DOHH2 (cell line): Measurements from ENCODE around the gene RTP2.

ENCODE experiments used
- H3F3A ChIP-seq: fragments of 200-600 bp; sonication (generic), shearing (Covaris generic); 2 replicates; pipeline ENCODE4 v1.6.0; 2016; ENCODE audit warnings: antibody characterized with exemption, mild to moderate bottlenecking; ENCODE audit not compliant: control insufficient read depth, insufficient read depth
- H3K27ac ChIP-seq: fragments of 200-600 bp; sonication (generic); 2 replicates; pipeline ENCODE4 v1.5.1; 2014; ENCODE audit warnings: low read depth, mild to moderate bottlenecking, low read length, moderate library complexity
- H3K27me3 ChIP-seq: fragments of 200-600 bp; sonication (generic); 2 replicates; pipeline ENCODE4 v1.6.1; 2014; ENCODE audit warnings: mild to moderate bottlenecking, low read length, mixed read lengths; ENCODE audit not compliant: control insufficient read depth
- H3K36me3 ChIP-seq: fragments of 200-600 bp; sonication (generic); 2 replicates; pipeline ENCODE4 v1.6.1; 2014; ENCODE audit warnings: mild to moderate bottlenecking, low read length, moderate library complexity, mixed read lengths; ENCODE audit not compliant: control insufficient read depth
- H3K4me1 ChIP-seq: fragments of 200-600 bp; sonication (generic); 2 replicates; pipeline ENCODE4 v1.6.1; 2014; ENCODE audit warnings: mild to moderate bottlenecking, low read length, mixed read lengths; ENCODE audit not compliant: control insufficient read depth
- H3K4me2 ChIP-seq: fragments of 200-600 bp; sonication (generic); 2 replicates; pipeline ENCODE4 v1.6.0; 2014; ENCODE audit warnings: mild to moderate bottlenecking, low read length, moderate library complexity
- H3K4me3 ChIP-seq: fragments of 200-600 bp; sonication (generic); 2 replicates; pipeline ENCODE4 v1.5.1; 2014; ENCODE audit warnings: mild to moderate bottlenecking, low read length, mixed read lengths
- H3K79me2 ChIP-seq: fragments of 200-600 bp; sonication (generic); 2 replicates; pipeline ENCODE4 v1.6.1; 2014; ENCODE audit warnings: mild to moderate bottlenecking, low read length, mixed read lengths; ENCODE audit not compliant: control insufficient read depth
- H3K9me2 ChIP-seq: fragments of 200-600 bp; sonication (generic); replicated peaks from 2 replicates; pipeline ENCODE4 v1.6.1; 2014; ENCODE audit warnings: mild to moderate bottlenecking, low read length, mixed read lengths; ENCODE audit not compliant: control insufficient read depth
- H3K9me3 ChIP-seq: fragments of 200-600 bp; sonication (generic); 2 replicates; pipeline ENCODE4 v1.6.1; 2014; ENCODE audit warnings: antibody characterized with exemption, low read length, mixed read lengths; ENCODE audit not compliant: control insufficient read depth, insufficient read depth
- H4K20me1 ChIP-seq: fragments of 200-600 bp; sonication (generic); 2 replicates; pipeline ENCODE4 v1.6.0; 2014; ENCODE audit warnings: low read depth, mild to moderate bottlenecking, antibody characterized with exemption, low read length, moderate library complexity; ENCODE audit not compliant: control insufficient read depth, insufficient read depth
- EZH2phosphoT487 ChIP-seq: fragments of 200-600 bp; sonication (generic); IDR thresholded peaks from 2 replicates; pipeline ENCODE4 v1.6.1; 2017; ENCODE audit warnings: borderline replicate concordance, mild to moderate bottlenecking, antibody characterized with exemption, low read length, moderate library complexity, mixed read lengths
- TF ChIP-seq, protein P1 (sequence below): fragments of 200-600 bp; sonication (generic); IDR thresholded peaks from one replicate; pipeline ENCODE4 v1.5.1; 2014; ENCODE audit warnings: antibody characterized with exemption, mild to moderate bottlenecking, low read depth, low read length; ENCODE audit not compliant: poor library complexity, severe bottlenecking

The RTP2 gene

DNA sequence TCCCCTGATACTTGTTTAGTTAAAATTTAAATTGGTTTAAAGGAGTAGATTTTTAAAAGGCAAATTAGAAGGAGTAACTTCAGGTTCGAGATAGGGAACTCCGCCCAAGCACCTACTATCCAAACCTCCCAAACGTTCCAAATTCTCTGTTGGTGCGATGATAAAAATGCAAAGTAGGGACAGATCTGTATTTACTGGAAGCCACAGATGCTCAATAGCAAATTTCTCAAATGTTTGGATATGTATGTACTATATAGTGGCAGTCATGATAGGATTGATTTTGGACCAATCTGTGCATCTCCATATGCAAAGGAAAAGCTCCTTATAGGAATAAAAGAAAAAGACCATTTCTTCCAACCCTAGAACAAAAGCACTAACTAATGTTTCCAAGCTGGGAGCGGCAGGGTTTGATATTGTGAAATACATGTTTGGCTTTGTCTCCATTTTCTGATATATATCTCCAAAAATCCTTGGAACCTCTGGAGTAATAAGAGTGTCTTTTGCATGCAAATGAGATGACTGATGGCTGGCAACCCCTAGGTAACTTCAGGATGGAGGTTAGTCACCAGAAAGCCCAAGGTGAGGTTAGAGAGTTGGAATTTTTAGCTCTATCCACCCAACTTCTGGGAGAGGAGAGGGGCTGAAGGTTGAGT is 15.6 kb downstream of the RTP2 start:
- no peak for TF ChIP-seq EZH2phosphoT487
- TF ChIP-seq, protein P1, sequence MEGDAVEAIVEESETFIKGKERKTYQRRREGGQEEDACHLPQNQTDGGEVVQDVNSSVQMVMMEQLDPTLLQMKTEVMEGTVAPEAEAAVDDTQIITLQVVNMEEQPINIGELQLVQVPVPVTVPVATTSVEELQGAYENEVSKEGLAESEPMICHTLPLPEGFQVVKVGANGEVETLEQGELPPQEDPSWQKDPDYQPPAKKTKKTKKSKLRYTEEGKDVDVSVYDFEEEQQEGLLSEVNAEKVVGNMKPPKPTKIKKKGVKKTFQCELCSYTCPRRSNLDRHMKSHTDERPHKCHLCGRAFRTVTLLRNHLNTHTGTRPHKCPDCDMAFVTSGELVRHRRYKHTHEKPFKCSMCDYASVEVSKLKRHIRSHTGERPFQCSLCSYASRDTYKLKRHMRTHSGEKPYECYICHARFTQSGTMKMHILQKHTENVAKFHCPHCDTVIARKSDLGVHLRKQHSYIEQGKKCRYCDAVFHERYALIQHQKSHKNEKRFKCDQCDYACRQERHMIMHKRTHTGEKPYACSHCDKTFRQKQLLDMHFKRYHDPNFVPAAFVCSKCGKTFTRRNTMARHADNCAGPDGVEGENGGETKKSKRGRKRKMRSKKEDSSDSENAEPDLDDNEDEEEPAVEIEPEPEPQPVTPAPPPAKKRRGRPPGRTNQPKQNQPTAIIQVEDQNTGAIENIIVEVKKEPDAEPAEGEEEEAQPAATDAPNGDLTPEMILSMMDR: no peak
- Histone ChIP-seq H3K4me1 (no peaks in the 10 kb centered on the region), H3K27ac (no peak overlapping the region), H3K27me3 (peaks cover 8% of the 10 kb centered on the region), H3F3A (no peaks in the 10 kb centered on the region), H3K79me2 (no peaks in the 10 kb centered on the region), H4K20me1 (no peaks in the 10 kb centered on the region), H3K4me2 (no peak overlapping the region), H3K36me3 (no peaks in the 10 kb centered on the region), H3K4me3 (no peak overlapping the region), H3K9me2 (no peaks in the 10 kb centered on the region), H3K9me3 (0 out of 2 replicates have a peak, but pooled peaks cover 3% of the 10 kb centered on the region)

DNA sequence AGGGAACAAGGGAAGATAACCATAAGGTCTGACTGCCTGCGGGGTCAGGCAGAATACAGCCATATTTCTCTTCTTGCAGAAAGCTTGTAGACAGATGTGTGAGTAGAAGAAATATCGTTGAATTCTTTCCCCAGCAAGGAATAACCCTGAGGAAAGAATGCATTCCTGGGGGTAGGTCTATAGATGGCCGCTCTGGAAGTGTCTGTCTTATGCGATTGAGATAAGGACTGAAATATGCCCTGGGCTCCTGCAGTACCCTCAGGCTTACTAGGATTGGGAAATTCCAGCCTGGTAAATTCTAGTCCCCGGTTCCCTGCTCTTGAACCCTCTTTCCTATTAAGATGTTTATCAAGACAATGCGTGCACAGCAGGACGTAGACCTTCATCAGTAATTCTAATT is 16.4 kb downstream of the RTP2 start:
- no peaks in the 10 kb centered on the region for H3K9me2 ChIP-seq
- no peaks in the 10 kb centered on the region for H4K20me1 ChIP-seq
- TF ChIP-seq EZH2phosphoT487: no peak
- TF ChIP-seq, protein P1: no peak
- H3K4me2 ChIP-seq: no peak overlapping the region
- H3K9me3 ChIP-seq: 0 out of 2 replicates have a peak, but pooled peaks cover 3% of the 10 kb centered on the region
- no peak overlapping the region for H3K4me3 ChIP-seq
- H3F3A ChIP-seq: no peaks in the 10 kb centered on the region
- H3K36me3 ChIP-seq: no peaks in the 10 kb centered on the region
- no peaks in the 10 kb centered on the region for H3K79me2 ChIP-seq
- H3K4me1 ChIP-seq: no peaks in the 10 kb centered on the region
- H3K27ac ChIP-seq: no peak overlapping the region
- peaks cover 11% of the 10 kb centered on the region for H3K27me3 ChIP-seq

DNA sequence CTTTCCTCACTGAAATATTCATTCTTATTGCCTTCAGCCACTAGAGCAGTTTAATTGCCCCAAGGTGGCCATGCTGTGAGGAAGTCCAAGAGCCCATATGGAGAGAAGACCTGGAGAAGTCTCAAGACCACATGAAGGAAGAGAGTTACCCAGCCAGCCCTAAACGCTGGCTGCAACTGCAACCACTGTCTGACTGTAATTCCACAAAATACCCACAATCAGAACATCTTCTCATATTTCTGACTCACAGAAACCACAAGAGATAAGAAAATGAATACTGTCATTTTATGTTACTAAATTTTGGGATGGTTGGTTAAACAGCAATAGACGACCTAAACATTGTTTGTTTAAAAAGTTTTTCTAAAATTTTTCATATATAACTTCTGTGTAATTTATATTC is 17.5 kb downstream of the RTP2 start:
- Histone ChIP-seq H3K27ac (no peak overlapping the region), H3K4me2 (no peak overlapping the region), H3F3A (no peaks in the 10 kb centered on the region), H3K4me1 (no peaks in the 10 kb centered on the region), H3K27me3 (peaks cover 11% of the 10 kb centered on the region), H3K9me3 (0 out of 2 replicates have a peak, but pooled peaks cover 3% of the 10 kb centered on the region), H4K20me1 (no peaks in the 10 kb centered on the region), H3K36me3 (no peaks in the 10 kb centered on the region), H3K9me2 (no peaks in the 10 kb centered on the region), H3K79me2 (no peaks in the 10 kb centered on the region), H3K4me3 (no peak overlapping the region)
- TF ChIP-seq, protein P1: no peak
- TF ChIP-seq EZH2phosphoT487: no peak
